ENCODE measurements around the gene TTC16.

Gene TTC16

GRCh38 chr9:127738666-127739065 lies 22.8 kb downstream of the TTC16 start:
- DNase-seq (ENCODE audit: low read depth): no peak
- TF ChIP-seq CTCF (conservative IDR thresholded peaks at IDR 0.05; ENCODE audit: low read depth, low read length): no peak
- H3K4me3 ChIP-seq (ENCODE audit: low read depth, low read length): no peak overlapping the region

- DNase-seq (ENCODE audit: low read depth): peak; percentile 63
- no peak overlapping the region for H3K4me3 ChIP-seq (ENCODE audit: low read depth, low read length)
- TF ChIP-seq CTCF (conservative IDR thresholded peaks at IDR 0.05; ENCODE audit: low read depth, low read length): no peak
These were observed 23.9 kb downstream of the TTC16 start for GRCh38 chr9:127739614-127740330.

- no peak overlapping the region for H3K4me3 ChIP-seq (ENCODE audit: low read depth, low read length)
- TF ChIP-seq CTCF (conservative IDR thresholded peaks at IDR 0.05; ENCODE audit: low read depth, low read length): no peak
- DNase-seq (ENCODE audit: low read depth): no peak
These were observed 26.1 kb downstream of the TTC16 start for GRCh38 chr9:127741831-127742434.

- no peak for TF ChIP-seq CTCF (conservative IDR thresholded peaks at IDR 0.05; ENCODE audit: low read depth, low read length)
- no peak for DNase-seq (ENCODE audit: low read depth)
- H3K4me3 ChIP-seq (ENCODE audit: low read depth, low read length): no peak overlapping the region
These were observed 26.7 kb downstream of the TTC16 start for GRCh38 chr9:127742435-127743088.

GRCh38 chr9:127744398-127745110 lies 28.7 kb downstream of the TTC16 start:
- DNase-seq (ENCODE audit: low read depth): no peak
- no peak for TF ChIP-seq CTCF (conservative IDR thresholded peaks at IDR 0.05; ENCODE audit: low read depth, low read length)

DNA sequence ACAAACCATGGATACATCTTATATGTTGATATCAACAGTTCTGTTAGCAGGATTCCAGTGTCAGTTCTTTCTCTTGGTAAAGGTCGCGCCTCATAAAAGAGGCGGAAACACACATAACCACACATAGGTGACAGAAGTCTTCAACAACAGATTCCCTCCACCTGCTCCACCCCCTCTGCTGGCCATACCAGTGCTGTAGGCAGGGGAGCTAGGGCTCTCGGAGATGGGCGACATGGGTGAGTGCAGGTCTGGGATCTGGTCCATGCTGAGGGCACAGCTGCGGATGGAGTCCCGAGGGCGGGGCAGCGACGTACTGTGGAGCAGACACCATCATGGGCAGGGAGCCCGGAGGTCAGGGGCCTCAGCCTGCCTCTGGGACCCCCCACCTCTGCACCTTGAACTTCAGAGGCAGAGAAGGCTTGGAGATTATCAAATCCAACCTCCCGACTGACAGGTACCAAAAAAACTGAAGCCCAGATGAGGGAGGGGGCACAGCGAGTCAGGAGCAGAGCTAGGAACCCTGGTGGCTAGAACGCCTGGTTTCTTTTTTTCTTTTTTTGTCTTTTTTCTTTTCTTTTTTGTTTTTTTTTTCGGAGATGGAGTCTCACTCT lies 31.2 kb downstream of the TTC16 start:
- TF ChIP-seq CTCF (conservative IDR thresholded peaks at IDR 0.05; ENCODE audit: low read depth, low read length): peak; percentile 18
- no peak for DNase-seq (ENCODE audit: low read depth)
- H3K4me3 ChIP-seq (ENCODE audit: low read depth, low read length): no peak overlapping the region

More at GRCh38 chr9:127744398-127745110, 28.7 kb downstream of the TTC16 start:
- no peak overlapping the region for H3K4me3 ChIP-seq (ENCODE audit: low read depth, low read length)

Data from choroid plexus epithelial cell (primary cell).